Ramos (cell line): ENCODE data around the gene OGDH.

Source experiments
- in situ Hi-C: fragments of 300-500 bp; cut with MboI; formaldehyde crosslinking; loops from one replicate; pipeline ENCODE4 v1.14.3; 2022; ENCODE audit warnings: low sequenced_read_pairs; ENCODE audit not compliant: unreplicated experiment

OGDH gene

GRCh38 chr7:44616545-44616944 is 10.1 kb downstream of the OGDH start:
- in situ Hi-C loops: no loop called here

DNA sequence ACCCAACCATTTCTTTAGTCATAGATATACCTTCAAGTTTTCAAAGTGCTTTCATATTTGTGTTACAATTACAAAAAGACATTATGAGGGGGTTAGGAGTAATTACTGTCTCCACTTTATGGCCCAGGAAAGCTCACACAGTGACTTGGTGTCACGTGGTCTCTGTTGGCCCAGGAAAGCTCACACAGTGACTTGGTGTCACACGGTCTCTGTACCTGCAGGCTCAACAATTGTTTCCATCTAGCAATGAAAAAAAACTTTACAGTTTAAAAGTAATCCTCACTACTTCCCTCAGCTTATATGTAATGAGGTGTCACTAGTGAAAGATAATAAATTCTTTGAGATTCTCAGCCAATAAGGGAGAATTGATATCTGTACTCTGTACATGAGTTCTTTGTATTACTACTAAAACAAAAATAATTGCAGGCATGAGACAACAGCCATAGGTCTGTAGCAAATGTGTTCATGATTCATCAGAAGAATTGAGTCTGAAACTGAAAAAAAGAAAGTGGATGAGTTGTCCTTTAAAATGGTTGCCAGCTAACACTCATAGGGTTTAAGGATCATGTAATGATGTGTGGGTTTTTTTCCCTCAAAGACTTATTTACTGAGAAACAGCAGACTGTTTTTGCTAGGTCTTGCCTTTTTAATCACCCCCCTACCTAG is 10.9 kb downstream of the OGDH start:
- in situ Hi-C loops: no loop called here

GRCh38 chr7:44618045-44618444 is 11.6 kb downstream of the OGDH start:
- in situ Hi-C loops: no loop called here

- in situ Hi-C loops: no loop called here
Measured at GRCh38 chr7:44618753-44619152, 12.3 kb downstream of the OGDH start.

DNA sequence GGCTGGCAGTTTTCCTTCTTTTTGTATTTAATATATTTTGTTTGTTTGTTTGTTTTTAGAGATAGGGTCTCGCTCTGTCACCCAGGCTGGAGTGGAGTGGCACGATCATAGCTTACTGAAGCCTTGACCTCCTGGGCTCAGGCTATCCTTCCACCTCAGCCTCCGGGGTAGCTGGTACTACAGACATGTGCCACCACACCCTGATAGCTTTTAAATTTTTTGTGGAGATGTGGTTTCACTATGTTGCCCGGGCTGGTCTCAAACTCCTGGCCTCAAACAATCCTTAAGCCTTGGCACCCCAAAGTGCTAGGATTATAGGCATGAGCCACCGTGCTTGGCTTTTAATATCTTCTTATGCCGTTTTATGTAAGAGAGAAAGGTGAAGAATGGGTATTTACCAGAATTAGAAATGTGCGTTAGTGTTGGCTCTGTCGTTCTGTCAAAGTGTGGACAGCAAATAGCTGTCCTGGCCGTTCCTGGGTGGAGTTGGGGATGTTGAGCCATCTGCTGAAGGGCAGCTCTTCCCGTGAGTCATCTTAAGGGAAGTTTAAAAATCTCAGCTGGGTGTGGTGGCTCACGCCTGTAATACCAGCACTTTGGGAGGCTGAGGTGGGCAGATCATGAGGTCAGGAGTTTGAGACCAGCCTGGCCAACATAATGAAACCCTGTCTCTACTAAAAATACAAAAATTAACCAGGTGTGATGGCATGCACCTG is 14.8 kb downstream of the OGDH start:
- in situ Hi-C loops: no loop called here

DNA sequence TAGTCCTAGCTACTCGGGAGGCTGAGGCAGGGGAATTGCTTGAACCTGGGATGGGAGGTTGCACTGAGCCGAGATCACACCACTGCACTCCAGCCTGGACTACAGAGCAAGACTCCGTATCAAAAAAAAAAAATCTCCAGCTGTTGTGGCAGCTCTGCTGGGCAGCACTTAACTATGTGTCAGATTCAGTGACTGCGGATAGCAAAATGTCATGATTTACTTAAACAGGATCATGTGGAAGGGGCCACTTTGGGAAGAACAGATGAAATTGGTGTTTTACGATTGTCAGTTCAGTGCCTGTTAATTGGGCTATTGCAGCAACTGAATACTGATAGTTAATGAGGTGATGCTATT is 15.3 kb downstream of the OGDH start:
- in situ Hi-C loops: no loop called here

DNA sequence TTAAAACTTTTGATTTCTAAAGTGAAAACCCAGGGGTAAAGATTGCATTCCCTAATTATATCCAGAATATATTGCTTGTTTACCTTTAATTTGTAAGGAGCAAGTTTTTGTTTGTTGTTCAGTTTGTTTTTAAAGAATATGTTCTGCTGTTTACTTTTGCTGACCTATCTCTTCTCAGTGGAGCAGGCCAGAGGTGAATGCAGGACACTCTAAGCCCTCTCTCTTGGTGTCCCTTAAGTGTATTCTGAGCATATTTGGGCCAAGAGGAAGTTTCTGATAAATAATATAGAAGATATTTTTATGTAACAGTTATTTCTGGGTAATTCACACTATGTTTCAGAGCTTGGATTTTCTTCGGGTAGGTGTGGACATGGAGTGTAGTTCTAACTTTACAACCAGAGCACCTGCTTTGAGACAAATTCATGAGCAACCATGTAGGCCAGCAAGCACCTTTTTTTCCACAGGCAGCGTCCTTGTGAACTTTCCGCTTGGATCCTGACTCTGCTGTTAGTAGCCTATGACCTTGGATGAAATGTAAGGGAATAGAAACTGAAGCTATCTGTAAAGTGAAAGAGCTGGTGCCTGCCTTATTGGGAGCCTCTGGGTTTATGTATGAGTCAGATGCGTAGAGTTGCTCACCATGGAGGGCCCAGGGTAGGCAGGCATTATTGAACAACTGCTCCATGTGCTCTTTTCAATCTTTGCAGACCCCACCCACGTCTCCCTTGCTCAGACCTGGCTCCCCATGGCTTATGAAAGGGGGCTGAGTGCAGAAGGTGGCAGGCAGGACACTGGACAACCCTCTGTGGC is 16.1 kb downstream of the OGDH start:
- in situ Hi-C loops: no loop called here

GRCh38 chr7:44624318-44624717 is 17.9 kb downstream of the OGDH start:
- in situ Hi-C loops: no loop called here

GRCh38 chr7:44625526-44626471 is 19.4 kb downstream of the OGDH start:
- in situ Hi-C loops: no loop called here

DNA sequence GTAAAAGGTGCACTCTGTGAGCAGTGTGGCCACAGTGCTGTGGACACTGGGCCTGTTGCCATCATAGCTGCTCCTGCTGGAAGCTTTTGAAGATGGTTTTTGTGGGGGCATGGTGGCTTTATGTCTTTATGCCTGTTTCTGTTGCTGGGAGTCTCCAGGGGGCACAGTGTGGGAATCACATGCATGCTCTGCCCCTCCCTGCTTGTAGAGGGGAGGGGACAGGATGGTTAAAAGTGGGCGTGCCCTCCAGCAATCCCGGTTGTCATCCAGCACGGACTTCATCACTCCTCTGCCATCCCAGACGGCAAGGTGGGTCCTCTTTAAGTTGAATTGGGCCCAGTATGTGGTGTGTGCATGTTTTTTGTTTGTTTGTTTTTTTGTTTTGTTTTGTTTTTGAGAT is 20.2 kb downstream of the OGDH start:
- in situ Hi-C loops: no loop called here

DNA sequence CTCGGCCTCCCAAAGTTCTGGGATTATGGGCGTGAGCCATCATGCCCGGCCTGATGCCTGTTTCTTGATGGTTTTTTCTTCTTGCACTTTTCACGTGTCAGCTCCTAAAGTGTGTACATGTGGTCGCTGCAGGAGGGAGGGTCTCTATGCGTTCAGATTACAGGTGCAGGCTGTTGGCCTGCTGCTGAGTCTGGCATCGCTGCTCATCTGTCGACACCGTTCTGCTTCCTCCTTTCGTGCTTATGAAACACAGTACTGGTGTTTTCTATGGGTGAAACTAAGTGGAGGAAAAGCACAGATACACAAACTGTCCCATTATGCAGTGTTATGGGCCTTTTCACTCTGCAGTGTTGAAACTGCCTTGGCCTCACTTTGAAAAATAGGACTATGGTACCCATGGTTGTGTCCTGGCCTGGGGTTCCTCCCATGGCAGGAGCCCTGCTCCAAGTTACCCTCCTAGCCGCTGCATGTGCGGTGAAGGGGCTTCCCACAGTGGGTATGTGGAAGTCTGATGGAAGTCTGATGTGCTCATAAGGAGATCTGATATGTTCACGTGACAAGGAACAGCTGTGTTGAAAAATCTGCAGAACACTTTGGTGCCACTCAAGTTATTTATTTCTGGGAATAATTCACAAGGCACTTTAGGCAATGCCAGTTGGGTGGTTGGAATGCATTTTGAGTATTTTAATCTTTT is 23.5 kb downstream of the OGDH start:
- in situ Hi-C loops: no loop called here

DNA sequence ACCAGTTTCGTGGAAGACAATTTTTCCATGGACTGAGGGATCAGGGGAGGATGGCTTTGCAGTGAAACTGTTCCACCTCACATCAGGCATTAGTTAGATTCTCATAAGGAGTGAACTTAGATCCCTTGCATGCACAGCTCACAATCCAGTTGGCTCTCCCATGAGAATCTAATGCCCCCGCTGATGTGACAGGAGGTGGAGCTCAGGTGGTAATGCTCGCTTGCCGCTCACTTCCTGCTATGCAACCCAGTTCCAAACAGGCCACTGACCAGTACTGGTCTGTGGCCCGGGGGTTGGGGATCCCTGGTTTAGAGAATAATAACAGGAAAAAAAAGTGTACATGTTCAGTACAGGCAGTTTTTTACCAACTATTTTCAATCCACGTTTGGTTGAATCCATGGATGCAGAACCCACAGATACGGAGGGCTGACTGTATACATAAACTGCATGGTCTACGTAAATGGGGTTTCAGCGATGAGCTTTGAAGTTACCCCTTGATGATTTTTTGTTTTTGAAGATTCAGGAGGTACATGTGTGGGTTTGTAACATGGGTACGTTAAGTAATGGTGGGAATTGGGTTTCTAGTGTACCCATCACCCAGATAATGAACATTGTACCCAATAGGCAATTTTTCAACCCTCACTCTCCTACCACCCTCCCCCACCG is 24.5 kb downstream of the OGDH start:
- in situ Hi-C loops: no loop called here

- in situ Hi-C loops: no loop called here
Measured at GRCh38 chr7:44631458-44632115, 25.2 kb downstream of the OGDH start.

- in situ Hi-C loops: no loop called here
Measured at GRCh38 chr7:44632196-44632595, 25.8 kb downstream of the OGDH start.

GRCh38 chr7:44633254-44634186 is 27.1 kb downstream of the OGDH start:
- in situ Hi-C loops: no loop called here

GRCh38 chr7:44634187-44634838 is 27.9 kb downstream of the OGDH start:
- in situ Hi-C loops: no loop called here
